ENCODE data around the gene ZNF569.
A peak's percentile ranks its signal among the peaks of the same experiment; 100 is the strongest.
"Not testable (repeated sequence)": the region's sequence is repeated elsewhere in the genome, so short reads cannot be mapped to it uniquely, and the experiment has no call there.

The ZNF569 gene

GRCh38 chr19:37391399-37391798 is 75.8 kb downstream of the ZNF569 start:
- DNase-seq: not testable (repeated sequence)

- no peak for DNase-seq
These were observed 78.0 kb downstream of the ZNF569 start for GRCh38 chr19:37389234-37389633.

- peak; percentile 97 for DNase-seq
These were observed 96.2 kb downstream of the ZNF569 start, which contains the start of gene ZNF527 for GRCh38 chr19:37370880-37371661. ZNF527 (plus strand) TSS chr19:37371099; CDS start chr19:37374199, 3,100 bp downstream.

- not testable (repeated sequence) for DNase-seq
These were observed 96.8 kb downstream of the ZNF569 start for GRCh38 chr19:37370386-37370879.

- DNase-seq: no peak
These were observed 104.5 kb downstream of the ZNF569 start for GRCh38 chr19:37362733-37363132.

GRCh38 chr19:37361994-37362393 is 105.2 kb downstream of the ZNF569 start:
- no peak for DNase-seq
